SK-N-SH (cell line): ENCODE results near the gene CSNK1D. TPM values are rescaled to one million over a fixed set of nuclear protein-coding genes. Genes with fewer than 3 reads are reported as not detected.

Experiments
- CTCF ChIA-PET: fragments of 300-600, 350-600 bp; formaldehyde crosslinking; extraction: SDS; loops from one replicate; lab custom pipeline; 2021; lab: Yijun Ruan, JAX
- POLR2A ChIA-PET: fragments of 350-600 bp; sonication (Branson Sonifier 250); formaldehyde crosslinking; extraction: SDS; loops from one replicate; lab custom pipeline; 2020; ENCODE audit warnings: antibody characterized with exemption, inconsistent platforms; lab: Yijun Ruan, JAX
- DNase-seq: peaks from one replicate; pipeline ENCODE4 v3.0.0; 2012
- H2AFZ ChIP-seq: fragments of 200-600 bp; sonication (generic); 2 replicates; pipeline ENCODE4 v1.8.1; 2016; ENCODE audit warnings: antibody characterized with exemption, mild to moderate bottlenecking, low read depth
- H3F3A ChIP-seq: fragments of 200-600 bp; sonication (generic); replicated peaks from 2 replicates; pipeline ENCODE3; 2016; ENCODE audit warnings: antibody characterized with exemption, mild to moderate bottlenecking; ENCODE audit not compliant: insufficient read depth
- H3K27ac ChIP-seq, 2 experiments: fragments of 200-500 bp in 1 of 2; fragments of 200-600 bp in 1 of 2; sonication (Bioruptor generic) in 1 of 2; sonication (generic), shearing (Covaris generic) in 1 of 2; 2 replicates each; pipeline versions ENCODE4 v1.5.1 to v1.6.1; 2014 to 2016; ENCODE audit warnings: low read depth in 2 of 2, inconsistent platforms in 1 of 2, low read length in 1 of 2, mild to moderate bottlenecking in 1 of 2, mixed read lengths in 1 of 2
- H3K27me3 ChIP-seq: fragments of 200-600 bp; sonication (generic), shearing (Covaris generic); 2 replicates; pipeline ENCODE4 v1.6.1; 2016; ENCODE audit warnings: mixed run types; ENCODE audit not compliant: insufficient read depth
- H3K36me3 ChIP-seq, 2 experiments: fragments of 200-500 bp in 1 of 2; fragments of 200-600 bp in 1 of 2; sonication (Bioruptor generic) in 1 of 2; sonication (generic) in 1 of 2; replicated peaks in 1 of 2; 2 replicates each; pipeline versions ENCODE3 to v1.5.1; 2014 to 2016; ENCODE audit warnings: low read length in 1 of 2, mild to moderate bottlenecking in 1 of 2; ENCODE audit not compliant: insufficient read depth in 2 of 2, control insufficient read depth in 1 of 2
- H3K4me1 ChIP-seq, 2 experiments: fragments of 200-500 bp in 1 of 2; fragments of 200-600 bp in 1 of 2; sonication (Bioruptor generic) in 1 of 2; sonication (generic), shearing (Covaris generic) in 1 of 2; 2 replicates each; pipeline versions ENCODE4 v1.5.1 to v1.6.1; 2014 to 2016; ENCODE audit warnings: low read depth in 1 of 2, low read length in 1 of 2, mixed run types in 1 of 2; ENCODE audit not compliant: insufficient read depth in 2 of 2, control insufficient read depth in 1 of 2
- H3K4me2 ChIP-seq: fragments of 200-600 bp; sonication (generic), shearing (Covaris generic); 2 replicates; pipeline ENCODE4 v1.6.1; 2017; ENCODE audit warnings: mixed run types
- H3K4me3 ChIP-seq, 2 experiments: fragments of 200-500 bp in 1 of 2; fragments of 200-600 bp in 1 of 2; sonication (Bioruptor generic) in 1 of 2; sonication (generic), shearing (Covaris generic) in 1 of 2; 2 replicates each; pipeline versions ENCODE4 v1.5.1 to v1.8.1; 2014 to 2016; ENCODE audit warnings: low read depth in 2 of 2, inconsistent platforms in 1 of 2, low read length in 1 of 2, mild to moderate bottlenecking in 1 of 2, mixed read lengths in 1 of 2, moderate library complexity in 1 of 2
- H3K79me2 ChIP-seq: fragments of 200-600 bp; sonication (generic); 2 replicates; pipeline ENCODE4 v1.8.1; 2017; ENCODE audit warnings: mild to moderate bottlenecking; ENCODE audit not compliant: insufficient read depth
- H3K9ac ChIP-seq: fragments of 200-600 bp; sonication (generic); 2 replicates; pipeline ENCODE4 v1.6.1; 2017; ENCODE audit warnings: mixed run types
- H3K9me2 ChIP-seq: fragments of 200-600 bp; sonication (generic); 2 replicates; pipeline ENCODE4 v1.6.1; 2017; ENCODE audit warnings: mixed run types
- H3K9me3 ChIP-seq: fragments of 200-600 bp; sonication (generic); 2 replicates; pipeline ENCODE4 v1.6.1; 2017; ENCODE audit warnings: mixed run types, mild to moderate bottlenecking, moderate library complexity
- H4K20me1 ChIP-seq: fragments of 200-600 bp; sonication (generic); 2 replicates; pipeline ENCODE4 v1.6.1; 2017; ENCODE audit warnings: mild to moderate bottlenecking, mixed run types; ENCODE audit not compliant: insufficient read depth
- EZH2phosphoT487 ChIP-seq: fragments of 200-600 bp; sonication (generic); IDR thresholded peaks from 2 replicates; pipeline ENCODE4 v1.6.1; 2017; ENCODE audit warnings: low read depth, mixed run types, mild to moderate bottlenecking, antibody characterized with exemption, moderate library complexity, borderline replicate concordance
- FOXJ3 ChIP-seq: sonication (generic); formaldehyde crosslinking; IDR thresholded peaks from 2 replicates; pipeline ENCODE4 v1.5.1; 2020; ENCODE audit warnings: mild to moderate bottlenecking, missing genetic modification reagents
- FOXM1 ChIP-seq: IDR thresholded peaks from 2 replicates; pipeline ENCODE4 v1.4.0; 2012; ENCODE audit warnings: low read depth, mild to moderate bottlenecking
- MXI1 ChIP-seq: IDR thresholded peaks from 2 replicates; pipeline ENCODE4 v1.6.1; 2012; ENCODE audit warnings: mild to moderate bottlenecking, low read depth, low read length, improper control_type of control experiment
- NRF1 ChIP-seq: IDR thresholded peaks from 2 replicates; pipeline ENCODE4 v1.6.1; 2012; ENCODE audit warnings: low read depth, mild to moderate bottlenecking, low read length
- RAD21 ChIP-seq: IDR thresholded peaks from 2 replicates; pipeline ENCODE4 v1.6.1; 2012; ENCODE audit warnings: mild to moderate bottlenecking, low read length
- RCOR1 ChIP-seq: fragments of 150-350 bp; IDR thresholded peaks from 2 replicates; pipeline ENCODE4 v1.6.1; 2017; ENCODE audit warnings: antibody characterized with exemption, low read length
- RFX5 ChIP-seq: IDR thresholded peaks from 2 replicates; pipeline ENCODE4 v1.6.1; 2012; ENCODE audit warnings: mild to moderate bottlenecking, improper control_type of control experiment, low read length
- SIN3A ChIP-seq: IDR thresholded peaks from 2 replicates; pipeline ENCODE4 v1.6.1; 2012; ENCODE audit warnings: low read depth, mild to moderate bottlenecking, low read length, moderate library complexity, borderline replicate concordance
- SMC3 ChIP-seq: IDR thresholded peaks from 2 replicates; pipeline ENCODE4 v1.6.1; 2012; ENCODE audit warnings: low read depth, low read length, improper control_type of control experiment
- TAF1 ChIP-seq: IDR thresholded peaks from 2 replicates; pipeline ENCODE4 v1.6.1; 2012; ENCODE audit warnings: low read depth, mild to moderate bottlenecking, low read length, moderate library complexity, borderline replicate concordance
- USF2 ChIP-seq: fragments of 150-350 bp; IDR thresholded peaks from 2 replicates; pipeline ENCODE4 v1.6.1; 2017; ENCODE audit warnings: antibody characterized with exemption, low read length, low read depth, borderline replicate concordance
- YY1 ChIP-seq: IDR thresholded peaks from 2 replicates; pipeline ENCODE4 v1.4.0; 2012; ENCODE audit warnings: low read depth, mild to moderate bottlenecking
- WGBS: methylation state at CpG from one replicate; pipeline ENCODE4 v1.1.6; 2017; ENCODE audit warnings: low lambda C conversion rate; 5-methylcytosine and 5-hydroxymethylcytosine counted together
- polyA plus RNA-seq, 3 experiments: library from polyadenylated mRNA; depleted of rRNA; stranded (reverse); fragments of >200 nt; gene quantifications; 2 replicates each; pipeline ENCODE4 v1.2.3, GENCODE V29; 2012
- TF ChIP-seq, protein P1 (sequence below): IDR thresholded peaks from 2 replicates; pipeline ENCODE4 v1.4.0; 2012; ENCODE audit warnings: low read depth, borderline replicate concordance
- TF ChIP-seq, protein P2 (sequence below): fragments of 200-600 bp; sonication (generic); IDR thresholded peaks from 2 replicates; pipeline ENCODE4 v1.6.1; 2017; ENCODE audit warnings: antibody characterized with exemption, mild to moderate bottlenecking, moderate library complexity
- TF ChIP-seq, protein P3 (sequence below): IDR thresholded peaks from 2 replicates; pipeline ENCODE4 v1.6.1; 2012; ENCODE audit warnings: mild to moderate bottlenecking, low read depth, low read length, moderate library complexity

CSNK1D gene
- polyA plus RNA-seq, 1 of the 3 experiments (the other 2 are of a cell fraction), result 216 TPM

DNA sequence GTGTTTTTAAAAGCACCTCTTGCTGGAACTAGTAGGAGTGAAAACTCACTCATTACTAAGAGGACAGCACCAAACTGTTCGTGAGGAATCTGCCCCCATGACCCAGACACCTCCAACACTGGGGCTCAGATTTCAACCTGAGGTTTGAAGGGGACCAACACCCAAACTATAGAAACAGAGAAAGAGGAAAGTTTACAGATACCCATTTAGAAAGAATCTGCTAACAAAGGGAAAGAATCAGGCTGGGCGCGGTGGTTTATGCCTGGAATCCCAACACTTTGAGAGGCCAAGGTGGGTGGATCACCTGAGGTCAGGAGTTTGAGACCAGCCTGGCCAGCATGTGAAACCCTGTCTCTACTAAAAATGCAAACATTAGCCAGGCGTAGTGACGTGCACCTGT is 3.4 kb upstream of the CSNK1D start:
- no peak overlapping the region for H2AFZ ChIP-seq
- TF ChIP-seq SMC3 (no peak), RAD21 (no peak), RCOR1 (no peak), SIN3A (no peak), EZH2phosphoT487 (no peak), MXI1 (no peak), FOXM1 (no peak), FOXJ3 (CRISPR knock-in tag) (no peak), USF2 (no peak), RFX5 (no peak), NRF1 (no peak), YY1 (no peak), TAF1 (no peak)
- TF ChIP-seq, protein P1, sequence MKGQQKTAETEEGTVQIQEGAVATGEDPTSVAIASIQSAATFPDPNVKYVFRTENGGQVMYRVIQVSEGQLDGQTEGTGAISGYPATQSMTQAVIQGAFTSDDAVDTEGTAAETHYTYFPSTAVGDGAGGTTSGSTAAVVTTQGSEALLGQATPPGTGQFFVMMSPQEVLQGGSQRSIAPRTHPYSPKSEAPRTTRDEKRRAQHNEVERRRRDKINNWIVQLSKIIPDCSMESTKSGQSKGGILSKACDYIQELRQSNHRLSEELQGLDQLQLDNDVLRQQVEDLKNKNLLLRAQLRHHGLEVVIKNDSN, result no peak
- TF ChIP-seq, protein P2, sequence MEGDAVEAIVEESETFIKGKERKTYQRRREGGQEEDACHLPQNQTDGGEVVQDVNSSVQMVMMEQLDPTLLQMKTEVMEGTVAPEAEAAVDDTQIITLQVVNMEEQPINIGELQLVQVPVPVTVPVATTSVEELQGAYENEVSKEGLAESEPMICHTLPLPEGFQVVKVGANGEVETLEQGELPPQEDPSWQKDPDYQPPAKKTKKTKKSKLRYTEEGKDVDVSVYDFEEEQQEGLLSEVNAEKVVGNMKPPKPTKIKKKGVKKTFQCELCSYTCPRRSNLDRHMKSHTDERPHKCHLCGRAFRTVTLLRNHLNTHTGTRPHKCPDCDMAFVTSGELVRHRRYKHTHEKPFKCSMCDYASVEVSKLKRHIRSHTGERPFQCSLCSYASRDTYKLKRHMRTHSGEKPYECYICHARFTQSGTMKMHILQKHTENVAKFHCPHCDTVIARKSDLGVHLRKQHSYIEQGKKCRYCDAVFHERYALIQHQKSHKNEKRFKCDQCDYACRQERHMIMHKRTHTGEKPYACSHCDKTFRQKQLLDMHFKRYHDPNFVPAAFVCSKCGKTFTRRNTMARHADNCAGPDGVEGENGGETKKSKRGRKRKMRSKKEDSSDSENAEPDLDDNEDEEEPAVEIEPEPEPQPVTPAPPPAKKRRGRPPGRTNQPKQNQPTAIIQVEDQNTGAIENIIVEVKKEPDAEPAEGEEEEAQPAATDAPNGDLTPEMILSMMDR, result no peak
- TF ChIP-seq, protein P3, sequence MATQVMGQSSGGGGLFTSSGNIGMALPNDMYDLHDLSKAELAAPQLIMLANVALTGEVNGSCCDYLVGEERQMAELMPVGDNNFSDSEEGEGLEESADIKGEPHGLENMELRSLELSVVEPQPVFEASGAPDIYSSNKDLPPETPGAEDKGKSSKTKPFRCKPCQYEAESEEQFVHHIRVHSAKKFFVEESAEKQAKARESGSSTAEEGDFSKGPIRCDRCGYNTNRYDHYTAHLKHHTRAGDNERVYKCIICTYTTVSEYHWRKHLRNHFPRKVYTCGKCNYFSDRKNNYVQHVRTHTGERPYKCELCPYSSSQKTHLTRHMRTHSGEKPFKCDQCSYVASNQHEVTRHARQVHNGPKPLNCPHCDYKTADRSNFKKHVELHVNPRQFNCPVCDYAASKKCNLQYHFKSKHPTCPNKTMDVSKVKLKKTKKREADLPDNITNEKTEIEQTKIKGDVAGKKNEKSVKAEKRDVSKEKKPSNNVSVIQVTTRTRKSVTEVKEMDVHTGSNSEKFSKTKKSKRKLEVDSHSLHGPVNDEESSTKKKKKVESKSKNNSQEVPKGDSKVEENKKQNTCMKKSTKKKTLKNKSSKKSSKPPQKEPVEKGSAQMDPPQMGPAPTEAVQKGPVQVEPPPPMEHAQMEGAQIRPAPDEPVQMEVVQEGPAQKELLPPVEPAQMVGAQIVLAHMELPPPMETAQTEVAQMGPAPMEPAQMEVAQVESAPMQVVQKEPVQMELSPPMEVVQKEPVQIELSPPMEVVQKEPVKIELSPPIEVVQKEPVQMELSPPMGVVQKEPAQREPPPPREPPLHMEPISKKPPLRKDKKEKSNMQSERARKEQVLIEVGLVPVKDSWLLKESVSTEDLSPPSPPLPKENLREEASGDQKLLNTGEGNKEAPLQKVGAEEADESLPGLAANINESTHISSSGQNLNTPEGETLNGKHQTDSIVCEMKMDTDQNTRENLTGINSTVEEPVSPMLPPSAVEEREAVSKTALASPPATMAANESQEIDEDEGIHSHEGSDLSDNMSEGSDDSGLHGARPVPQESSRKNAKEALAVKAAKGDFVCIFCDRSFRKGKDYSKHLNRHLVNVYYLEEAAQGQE, result no peak
- TF ChIP-seq, all 33 proteins: peak for 0
- Histone ChIP-seq H3K9me3 (no peaks in the 10 kb centered on the region), H4K20me1 (peaks cover 7% of the 10 kb centered on the region), H3K36me3 (peaks cover 1% of the 10 kb centered on the region in 2 experiments), H3K27ac (no peak overlapping the region), H3K9ac (no peak overlapping the region), H3K27me3 (no peaks in the 10 kb centered on the region), H3K4me2 (no peak overlapping the region), H3F3A (peaks cover 8% of the 10 kb centered on the region), H3K9me2 (no peaks in the 10 kb centered on the region), H3K4me3 (no peak overlapping the region), H3K79me2 (peaks cover 18% of the 10 kb centered on the region), H3K4me1 (peaks cover 7 to 17% of the 10 kb centered on the region in 2 experiments)
- CTCF ChIA-PET, result interaction anchor here (1.4 to 2.0 kb wide), 2 partner anchors 25 to 40 kb away, joined by 7 to 8 read pairs; no protein-coding TSS in a partner anchor
- POLR2A ChIA-PET, result interaction anchor here (0.7 kb wide), 1 partner anchor 247 kb away, joined by 3 read pairs; no protein-coding TSS in a partner anchor
- WGBS, result 95% methylated on average over 5 of the region's 5 CpGs
- no peak for DNase-seq
